H9 (cell line): ENCODE results near the gene ARPC4. TPM values are rescaled to one million over a fixed set of nuclear protein-coding genes. Genes with fewer than 3 reads are reported as not detected.

Experiments used
- DNase-seq: peaks from one replicate; pipeline ENCODE4 v3.0.0-alpha.2; 2017
- H2AFZ ChIP-seq: one replicate; pipeline ENCODE4 v1.6.1; 2013; ENCODE audit warnings: mild to moderate bottlenecking, low read length, control low read depth, moderate library complexity
- H2AK5ac ChIP-seq: 2 replicates; pipeline ENCODE4 v1.6.1; 2013; ENCODE audit warnings: low read length, control low read depth, mixed read lengths; ENCODE audit not compliant: insufficient read length
- H2BK120ac ChIP-seq: one replicate; pipeline ENCODE4 v1.6.1; 2013; ENCODE audit warnings: low read depth, mild to moderate bottlenecking, low read length, control low read depth, inconsistent platforms; ENCODE audit not compliant: poor library complexity, severe bottlenecking
- H2BK12ac ChIP-seq: 2 replicates; pipeline ENCODE4 v1.6.1; 2013; ENCODE audit warnings: low read length, control low read depth, mixed read lengths, low read depth; ENCODE audit not compliant: insufficient read length
- H2BK15ac ChIP-seq: 2 replicates; pipeline ENCODE4 v1.6.1; 2013; ENCODE audit warnings: low read depth, low read length, control low read depth
- H2BK20ac ChIP-seq: one replicate; pipeline ENCODE4 v1.6.1; 2013; ENCODE audit warnings: low read depth, mild to moderate bottlenecking, low read length, control low read depth, inconsistent platforms; ENCODE audit not compliant: poor library complexity, severe bottlenecking
- H2BK5ac ChIP-seq: 2 replicates; pipeline ENCODE4 v1.6.1; 2013; ENCODE audit warnings: low read length, control low read depth, mixed read lengths; ENCODE audit not compliant: insufficient read length
- H3K14ac ChIP-seq: 2 replicates; pipeline ENCODE4 v1.6.1; 2013; ENCODE audit warnings: low read length, control low read depth; ENCODE audit not compliant: insufficient read depth
- H3K18ac ChIP-seq: 2 replicates; pipeline ENCODE4 v1.6.1; 2013; ENCODE audit warnings: low read depth, mild to moderate bottlenecking, mixed read lengths, low read length, control low read depth; ENCODE audit not compliant: insufficient read length
- H3K23ac ChIP-seq: 2 replicates; pipeline ENCODE4 v1.6.1; 2013; ENCODE audit warnings: low read length, control low read depth, mixed read lengths, low read depth; ENCODE audit not compliant: insufficient read length
- H3K23me2 ChIP-seq: 2 replicates; pipeline ENCODE4 v1.6.1; 2013; ENCODE audit warnings: low read depth, mild to moderate bottlenecking, mixed read lengths, low read length, control low read depth; ENCODE audit not compliant: insufficient read length, poor library complexity, severe bottlenecking
- H3K27ac ChIP-seq: 2 replicates; pipeline ENCODE4 v1.5.1; 2013; ENCODE audit warnings: low read length, control low read depth, mixed read lengths, low read depth; ENCODE audit not compliant: insufficient read length
- H3K27me3 ChIP-seq: 2 replicates; pipeline ENCODE4 v1.6.1; 2013; ENCODE audit warnings: low read length, control low read depth, inconsistent platforms; ENCODE audit not compliant: insufficient read depth
- H3K4ac ChIP-seq: 2 replicates; pipeline ENCODE4 v1.6.1; 2013; ENCODE audit warnings: low read depth, mild to moderate bottlenecking, control low read depth, inconsistent platforms, low read length, moderate library complexity
- H3K4me1 ChIP-seq: 2 replicates; pipeline ENCODE4 v1.6.1; 2013; ENCODE audit warnings: low read length, control low read depth, inconsistent platforms; ENCODE audit not compliant: insufficient read depth
- H3K4me2 ChIP-seq: 2 replicates; pipeline ENCODE4 v1.6.1; 2013; ENCODE audit warnings: low read length, control low read depth, mixed read lengths; ENCODE audit not compliant: insufficient read length, insufficient read depth
- H3K56ac ChIP-seq: 2 replicates; pipeline ENCODE4 v1.6.1; 2013; ENCODE audit warnings: low read depth, mild to moderate bottlenecking, mixed read lengths, low read length, control low read depth; ENCODE audit not compliant: insufficient read length
- H3K79me1 ChIP-seq: 2 replicates; pipeline ENCODE4 v1.6.1; 2013; ENCODE audit warnings: low read depth, mild to moderate bottlenecking, moderate library complexity, low read length, control low read depth, inconsistent platforms; ENCODE audit not compliant: insufficient read depth, poor library complexity, severe bottlenecking
- H3K79me2 ChIP-seq: 2 replicates; pipeline ENCODE4 v1.6.1; 2013; ENCODE audit warnings: low read length, control low read depth, inconsistent platforms; ENCODE audit not compliant: insufficient read depth
- H3K9ac ChIP-seq: 2 replicates; pipeline ENCODE4 v1.6.1; 2013; ENCODE audit warnings: low read length, control low read depth, mixed read lengths; ENCODE audit not compliant: insufficient read length; ENCODE audit errors: extremely low read depth
- H3K9me3 ChIP-seq: one replicate; pipeline ENCODE4 v1.6.1; 2013; ENCODE audit warnings: low read depth, low read length, inconsistent platforms; ENCODE audit not compliant: control insufficient read depth
- H3T11ph ChIP-seq: one replicate; pipeline ENCODE4 v1.6.1; 2013; ENCODE audit warnings: mild to moderate bottlenecking, low read length, control low read depth, inconsistent platforms
- H4K20me1 ChIP-seq: one replicate; pipeline ENCODE4 v1.6.1; 2013; ENCODE audit not compliant: control insufficient read depth, insufficient read length, insufficient read depth
- H4K5ac ChIP-seq: 2 replicates; pipeline ENCODE4 v1.6.1; 2013; ENCODE audit warnings: low read depth, mild to moderate bottlenecking, mixed read lengths, low read length, control low read depth; ENCODE audit not compliant: insufficient read length
- H4K8ac ChIP-seq: replicated peaks from 2 replicates; pipeline ENCODE4 v1.6.1; 2013; ENCODE audit warnings: low read length, control low read depth, mixed read lengths, low read depth; ENCODE audit not compliant: insufficient read length
- H4K91ac ChIP-seq: 2 replicates; pipeline ENCODE4 v1.6.1; 2013; ENCODE audit warnings: low read depth, mild to moderate bottlenecking, moderate library complexity, mixed read lengths, low read length, control low read depth; ENCODE audit not compliant: insufficient read length
- H3K27ac Mint-ChIP-seq, 3 experiments: 2 replicates in 2 of 3; 3 replicates in 1 of 3; pipeline ENCODE4 v1.8.0; 2020 to 2021; ENCODE audit warnings: mixed read lengths in 3 of 3, mild to moderate bottlenecking in 1 of 3, moderate library complexity in 1 of 3
- H3K27me3 Mint-ChIP-seq: 2 replicates; pipeline ENCODE4 v1.8.0; 2021; ENCODE audit warnings: low read depth, mild to moderate bottlenecking, moderate library complexity, mixed read lengths
- H3K36me3 Mint-ChIP-seq, 3 experiments: 2 replicates in 2 of 3; 3 replicates in 1 of 3; pipeline ENCODE4 v1.8.0; 2020 to 2021; ENCODE audit warnings: low read depth in 3 of 3, mixed read lengths in 3 of 3; ENCODE audit not compliant: insufficient read depth in 1 of 3
- H3K4me1 Mint-ChIP-seq, 2 experiments: 2 replicates each; pipeline ENCODE4 v1.8.0; 2020; ENCODE audit warnings: mixed read lengths in 2 of 2
- H3K4me3 Mint-ChIP-seq, 2 experiments: 2 replicates in 1 of 2; 3 replicates in 1 of 2; pipeline ENCODE4 v1.8.0; 2020 to 2021; ENCODE audit warnings: mild to moderate bottlenecking in 2 of 2, mixed read lengths in 2 of 2, moderate library complexity in 1 of 2
- H3K9me3 Mint-ChIP-seq, 2 experiments: 2 replicates in 1 of 2; 3 replicates in 1 of 2; pipeline ENCODE4 v1.8.0; 2020; ENCODE audit warnings: mild to moderate bottlenecking in 2 of 2, mixed read lengths in 2 of 2, moderate library complexity in 1 of 2
- WGBS: extraction: QIAGEN DNeasy Blood & Tissue Kit; methylation state at CpG from one replicate; pipeline ENCODE4 v1.1.7; 2013; ENCODE audit warnings: missing lambda C conversion rate, low lambda C conversion rate, mixed read lengths; ENCODE audit not compliant: insufficient read length; ENCODE audit errors: extremely low coverage; 5-methylcytosine and 5-hydroxymethylcytosine counted together
- total RNA-seq: library from RNA; stranded (reverse); gene quantifications from 2 replicates; pipeline ENCODE4 v1.2.1, GENCODE V29; 2021
- TF ChIP-seq, protein P1 (sequence below): fragments of 200-600 bp; sonication (generic); conservative IDR thresholded peaks from 3 replicates; pipeline ENCODE4 v1.8.0; 2021; ENCODE audit warnings: antibody characterized with exemption, mild to moderate bottlenecking

ARPC4 gene
- total RNA-seq, 1 experiment from 2014 or later = 161 TPM

DNA sequence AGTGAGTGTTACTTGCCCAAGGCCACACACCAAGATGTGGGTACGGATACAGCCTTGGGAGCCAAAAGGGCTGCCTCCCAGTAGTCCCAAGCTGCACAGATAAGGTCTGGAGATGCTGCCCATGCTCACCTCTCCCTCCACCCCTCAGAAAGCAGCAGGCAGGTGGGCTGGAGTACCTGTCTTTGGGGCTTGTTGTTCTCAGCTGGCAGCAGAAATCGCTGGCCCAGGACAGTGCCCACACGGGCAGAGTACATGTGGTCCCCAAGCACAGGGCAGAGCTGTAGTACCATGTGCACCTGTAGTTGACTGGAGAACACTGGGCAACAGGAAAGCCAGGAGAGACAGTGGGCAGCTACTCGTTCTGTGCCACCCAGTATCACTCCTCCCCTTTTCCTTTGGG is 46.0 kb downstream of the ARPC4 start:
- Histone ChIP-seq H3K23ac (no peak overlapping the region), H2BK120ac (no peak overlapping the region), H2AFZ (no peak overlapping the region), H3K56ac (no peak overlapping the region), H3K4me2 (no peak overlapping the region), H3K9ac (no peak overlapping the region), H3K27me3 (no peaks in the 10 kb centered on the region; the same call in 1 of the 2 replicates), H2BK5ac (no peak overlapping the region), H2BK12ac (no peak overlapping the region), H3K14ac (no peak overlapping the region), H4K5ac (no peak overlapping the region), H2BK15ac (no peak overlapping the region), H2AK5ac (no peak overlapping the region), H3T11ph (no peak overlapping the region), H4K8ac (no peak overlapping the region), H4K91ac (no peak overlapping the region), H3K23me2 (peaks cover 5% of the 10 kb centered on the region), H3K27ac (no peak overlapping the region), H3K4ac (no peak overlapping the region), H2BK20ac (no peak overlapping the region), H3K79me2 (no peaks in the 10 kb centered on the region), H3K9me3 (no peaks in the 10 kb centered on the region), H3K4me1 (no peaks in the 10 kb centered on the region), H3K18ac (no peak overlapping the region), H3K79me1 (no peaks in the 10 kb centered on the region), H4K20me1 (no peaks in the 10 kb centered on the region)
- H3K9me3 Mint-ChIP-seq = no peaks in the 10 kb centered on the region
- DNase-seq = no peak
- no peak overlapping the region for H3K4me3 Mint-ChIP-seq
- TF ChIP-seq, protein P1, sequence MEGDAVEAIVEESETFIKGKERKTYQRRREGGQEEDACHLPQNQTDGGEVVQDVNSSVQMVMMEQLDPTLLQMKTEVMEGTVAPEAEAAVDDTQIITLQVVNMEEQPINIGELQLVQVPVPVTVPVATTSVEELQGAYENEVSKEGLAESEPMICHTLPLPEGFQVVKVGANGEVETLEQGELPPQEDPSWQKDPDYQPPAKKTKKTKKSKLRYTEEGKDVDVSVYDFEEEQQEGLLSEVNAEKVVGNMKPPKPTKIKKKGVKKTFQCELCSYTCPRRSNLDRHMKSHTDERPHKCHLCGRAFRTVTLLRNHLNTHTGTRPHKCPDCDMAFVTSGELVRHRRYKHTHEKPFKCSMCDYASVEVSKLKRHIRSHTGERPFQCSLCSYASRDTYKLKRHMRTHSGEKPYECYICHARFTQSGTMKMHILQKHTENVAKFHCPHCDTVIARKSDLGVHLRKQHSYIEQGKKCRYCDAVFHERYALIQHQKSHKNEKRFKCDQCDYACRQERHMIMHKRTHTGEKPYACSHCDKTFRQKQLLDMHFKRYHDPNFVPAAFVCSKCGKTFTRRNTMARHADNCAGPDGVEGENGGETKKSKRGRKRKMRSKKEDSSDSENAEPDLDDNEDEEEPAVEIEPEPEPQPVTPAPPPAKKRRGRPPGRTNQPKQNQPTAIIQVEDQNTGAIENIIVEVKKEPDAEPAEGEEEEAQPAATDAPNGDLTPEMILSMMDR = no peak
- no peak overlapping the region for H3K27ac Mint-ChIP-seq
- peaks cover 0 to 3% of the 10 kb centered on the region in 2 experiments; a peak in 3 of 4 replicates for H3K4me1 Mint-ChIP-seq
- peaks cover 24 to 58% (median 48%) of the 10 kb centered on the region in 3 experiments for H3K36me3 Mint-ChIP-seq
- H3K27me3 Mint-ChIP-seq = no peaks in the 10 kb centered on the region
- WGBS = no CpG with 5 or more reads among the region's 4 CpGs
